GM10248 (cell line): ENCODE measurements around the gene MACROD1.

Experiments used
- CTCF ChIA-PET: fragments of 300-600 bp; sonication (Branson Sonifier 250); formaldehyde crosslinking; extraction: SDS; loops from one replicate; lab custom pipeline; 2021; ENCODE audit warnings: antibody characterized with exemption; lab: Yijun Ruan, JAX
- POLR2A ChIA-PET: fragments of 350-650 bp; sonication (Branson Sonifier 250); formaldehyde crosslinking; extraction: SDS; loops from one replicate; lab custom pipeline; 2020; ENCODE audit warnings: antibody characterized with exemption; lab: Yijun Ruan, JAX
- DNase-seq: peaks from one replicate; pipeline ENCODE4 v3.0.0; 2012; ENCODE audit errors: extremely low spot score
- TF ChIP-seq, protein P1 (sequence below): IDR thresholded peaks from 2 replicates; pipeline ENCODE4 v1.5.1; 2012; ENCODE audit warnings: mild to moderate bottlenecking, low read depth; ENCODE audit errors: extremely low read depth, missing control alignments, control extremely low read depth

The MACROD1 gene

DNA sequence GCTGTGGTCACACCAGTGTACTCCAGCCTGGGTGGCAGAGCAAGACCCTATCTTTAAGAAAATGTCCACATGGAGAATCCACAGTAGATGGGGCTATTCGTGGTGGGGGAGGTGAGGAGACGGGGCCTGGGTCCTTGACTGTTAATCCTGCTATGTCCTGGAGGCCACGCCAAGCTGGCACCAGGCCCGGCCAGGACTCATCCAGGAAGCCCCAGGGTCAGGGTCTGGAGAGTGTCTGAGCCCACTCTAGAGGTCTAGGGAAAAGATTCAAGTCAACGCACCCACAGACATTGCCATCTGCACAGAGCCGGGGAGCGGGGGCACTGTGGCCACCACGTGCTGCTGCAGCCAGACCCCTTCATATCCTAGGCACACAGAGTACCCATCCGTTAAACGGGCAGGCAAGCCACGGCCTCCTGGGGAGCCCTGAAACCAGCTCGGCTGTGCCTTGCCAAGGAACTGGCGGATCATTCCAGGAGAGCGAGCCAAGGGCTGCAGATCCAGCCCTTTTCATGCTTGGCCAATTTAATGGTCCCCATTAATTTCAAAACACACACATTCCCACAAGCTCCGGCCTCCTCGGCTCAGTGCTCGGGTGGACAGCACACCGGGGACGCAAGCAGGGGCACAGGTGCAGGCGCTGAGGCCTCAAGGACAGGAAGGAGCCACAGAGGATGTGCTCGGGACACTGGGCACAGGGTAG lies 24.7 kb downstream of the MACROD1 start:
- ChIA-PET CTCF (interaction anchor here (1.5 kb wide), 1 partner anchor 8 kb away, joined by 8 read pairs; no protein-coding TSS in a partner anchor), POLR2A (no interaction called here)
- DNase-seq, result no peak
- TF ChIP-seq, protein P1, sequence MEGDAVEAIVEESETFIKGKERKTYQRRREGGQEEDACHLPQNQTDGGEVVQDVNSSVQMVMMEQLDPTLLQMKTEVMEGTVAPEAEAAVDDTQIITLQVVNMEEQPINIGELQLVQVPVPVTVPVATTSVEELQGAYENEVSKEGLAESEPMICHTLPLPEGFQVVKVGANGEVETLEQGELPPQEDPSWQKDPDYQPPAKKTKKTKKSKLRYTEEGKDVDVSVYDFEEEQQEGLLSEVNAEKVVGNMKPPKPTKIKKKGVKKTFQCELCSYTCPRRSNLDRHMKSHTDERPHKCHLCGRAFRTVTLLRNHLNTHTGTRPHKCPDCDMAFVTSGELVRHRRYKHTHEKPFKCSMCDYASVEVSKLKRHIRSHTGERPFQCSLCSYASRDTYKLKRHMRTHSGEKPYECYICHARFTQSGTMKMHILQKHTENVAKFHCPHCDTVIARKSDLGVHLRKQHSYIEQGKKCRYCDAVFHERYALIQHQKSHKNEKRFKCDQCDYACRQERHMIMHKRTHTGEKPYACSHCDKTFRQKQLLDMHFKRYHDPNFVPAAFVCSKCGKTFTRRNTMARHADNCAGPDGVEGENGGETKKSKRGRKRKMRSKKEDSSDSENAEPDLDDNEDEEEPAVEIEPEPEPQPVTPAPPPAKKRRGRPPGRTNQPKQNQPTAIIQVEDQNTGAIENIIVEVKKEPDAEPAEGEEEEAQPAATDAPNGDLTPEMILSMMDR, result no peak

DNA sequence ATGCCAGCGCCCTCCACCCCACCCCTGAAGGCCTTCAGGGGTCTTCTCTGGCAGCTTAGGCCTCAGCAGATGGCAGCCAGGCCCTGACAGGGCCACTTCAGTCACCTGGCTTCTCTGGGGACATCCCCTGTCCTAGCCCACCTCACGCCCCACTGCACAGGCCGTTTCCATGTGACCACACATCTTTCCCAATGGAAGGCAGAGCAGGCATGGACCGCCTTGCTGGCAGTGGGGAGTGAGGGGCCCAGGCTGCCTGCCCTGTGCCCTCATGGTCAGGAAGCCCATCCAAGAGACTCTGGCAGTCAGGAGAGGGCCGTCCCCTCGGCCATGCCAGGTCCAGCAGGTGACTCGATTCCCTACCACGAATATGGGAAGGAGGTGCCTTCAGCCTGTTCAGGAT lies 25.8 kb downstream of the MACROD1 start:
- TF ChIP-seq, protein P1, result no peak
- DNase-seq, result no peak
- POLR2A ChIA-PET, result no interaction called here
- CTCF ChIA-PET, result no interaction called here

DNA sequence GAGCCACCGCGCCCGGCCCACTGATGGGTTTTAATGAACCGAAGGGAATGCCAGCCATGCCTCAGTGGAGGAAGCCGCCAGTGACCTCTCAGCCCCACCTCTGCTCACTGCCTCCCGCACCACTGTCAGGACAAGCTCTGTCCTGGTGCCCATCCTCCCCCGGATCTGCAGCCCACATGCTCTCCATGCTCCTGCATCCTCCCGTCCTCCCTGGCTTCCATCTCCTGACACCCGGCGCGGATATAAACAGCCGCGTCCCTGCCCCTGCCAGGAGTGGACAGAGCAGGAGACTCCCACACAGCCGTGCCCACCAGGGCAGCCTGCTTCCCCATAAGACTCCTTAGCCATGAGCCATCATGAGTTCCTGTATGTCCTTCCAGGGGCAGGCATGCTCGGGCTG lies 26.9 kb downstream of the MACROD1 start:
- DNase-seq, result no peak
- POLR2A ChIA-PET, result no interaction called here
- CTCF ChIA-PET, result interaction anchor here (1.6 kb wide), 1 partner anchor 137 kb away, joined by 5 read pairs; no protein-coding TSS in a partner anchor
- TF ChIP-seq, protein P1, result no peak

DNA sequence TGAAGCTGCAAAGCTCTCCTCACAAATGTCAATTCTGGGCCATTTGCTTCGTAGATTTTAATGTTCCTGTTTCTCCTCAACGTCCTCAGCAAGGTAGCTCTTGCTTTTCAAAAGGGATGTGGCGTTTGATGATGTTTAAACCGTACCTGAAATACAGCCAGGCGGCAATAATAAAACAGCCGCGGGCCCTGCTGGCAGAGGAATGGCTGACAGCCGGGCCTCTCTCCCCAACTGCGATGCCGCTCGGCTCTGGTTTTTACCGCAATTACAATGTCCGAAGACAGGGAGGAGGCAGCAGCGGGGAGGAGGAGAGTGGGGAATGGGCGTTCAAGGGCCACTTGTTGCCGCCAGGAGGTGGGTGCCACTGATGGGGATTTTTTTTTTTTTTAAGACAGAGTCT lies 27.5 kb downstream of the MACROD1 start:
- DNase-seq, result no peak
- CTCF ChIA-PET, result interaction anchor here (1.5 to 1.6 kb wide), 2 partner anchors 11 to 137 kb away, joined by 5 read pairs; no protein-coding TSS in a partner anchor
- POLR2A ChIA-PET, result no interaction called here
- TF ChIP-seq, protein P1, result no peak

DNA sequence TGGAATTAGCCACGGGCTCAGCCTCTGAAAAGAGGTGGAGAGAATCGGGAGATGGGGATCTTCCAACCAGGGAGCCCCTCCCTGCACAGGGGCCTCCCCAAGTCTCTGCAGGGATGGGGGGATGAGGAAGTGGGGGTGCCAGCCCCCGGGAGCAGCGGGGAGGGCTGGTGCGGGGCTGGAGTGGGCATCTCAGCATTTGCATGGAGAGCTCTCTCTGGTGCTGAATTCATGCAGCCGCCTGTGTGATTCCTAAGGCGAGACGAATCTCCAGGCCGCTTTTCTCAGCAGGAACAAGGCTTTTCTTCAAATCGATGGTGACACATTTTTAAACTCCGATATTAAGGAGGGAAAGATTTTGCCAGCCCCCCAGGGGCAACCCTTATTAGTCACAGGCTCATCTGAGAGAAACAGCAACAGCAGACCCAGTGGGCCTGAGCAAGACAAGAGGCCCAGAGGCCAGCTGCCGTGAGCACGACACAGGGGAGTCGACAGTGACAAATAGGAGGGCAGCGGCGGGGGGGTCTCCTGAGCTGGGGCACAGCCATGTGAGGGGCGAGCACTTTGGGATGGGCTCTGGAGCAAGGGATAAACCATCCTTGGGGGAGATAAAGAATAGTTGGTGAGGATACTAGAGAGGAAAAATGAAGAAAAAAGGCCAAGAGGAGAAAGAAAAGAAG lies 29.0 kb downstream of the MACROD1 start:
- POLR2A ChIA-PET, result no interaction called here
- CTCF ChIA-PET, result interaction anchor here (1.0 to 2.2 kb wide), 5 partner anchors 8 to 16 kb away, joined by 3 to 8 read pairs (median 3); no protein-coding TSS in a partner anchor

DNA sequence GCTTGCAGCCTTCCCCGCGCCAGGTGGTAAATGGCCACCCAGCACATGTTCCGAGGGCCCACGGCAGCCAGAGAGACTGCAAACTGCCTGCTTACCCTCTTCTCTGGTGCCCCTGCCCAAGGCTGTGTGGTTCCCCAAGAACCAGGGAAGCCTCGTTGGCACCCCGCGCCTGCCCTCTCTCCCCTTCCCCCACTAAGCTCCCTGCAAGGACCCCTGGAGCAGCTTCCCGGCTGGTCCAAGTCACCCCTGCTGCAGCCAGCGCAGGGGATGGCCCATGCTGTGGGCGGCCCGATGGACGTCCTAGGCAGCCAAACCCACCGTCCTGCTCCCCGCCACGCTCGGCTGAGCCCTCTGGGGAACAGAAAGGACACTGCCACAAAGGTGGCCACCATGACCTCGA lies 30.2 kb downstream of the MACROD1 start:
- POLR2A ChIA-PET, result no interaction called here
- CTCF ChIA-PET, result interaction anchor here (1.0 to 2.2 kb wide), 3 partner anchors 12 to 15 kb away, joined by 3 to 8 read pairs (median 4); no protein-coding TSS in a partner anchor
- TF ChIP-seq, protein P1, result no peak

More for the DNA sequence above, 29.0 kb downstream of the MACROD1 start:
- TF ChIP-seq, protein P1, result no peak
- DNase-seq, result no peak

More for the DNA sequence above, 30.2 kb downstream of the MACROD1 start:
- DNase-seq, result no peak
